Naive thymus-derived CD8-positive, alpha-beta T cell (primary cell): ENCODE data around the gene ZBTB49. TPM values are rescaled to one million over a fixed set of nuclear protein-coding genes. Genes with fewer than 3 reads are reported as not detected.
A peak's percentile ranks its signal among the peaks of the same experiment; 100 is the strongest.

Experiments
- ATAC-seq, 2 donors: fragments of 150-1000 bp; cut with Tn5 transposase in 1 of 2; sonication (Bioruptor Pico), chemical (Tn5 transposase) in 1 of 2; 1 replicate in 1 of 2; 2 replicates in 1 of 2; pipeline ENCODE4 v1.10.0; 2021; ENCODE audit warnings: mild to moderate bottlenecking in 2 of 2, moderate library complexity in 2 of 2
- POLR2A ChIA-PET: fragments of 350-600 bp; sonication (Branson Sonifier 250); formaldehyde crosslinking; loops from one replicate; lab custom pipeline; 2021; ENCODE audit warnings: antibody characterized with exemption; lab: Charles Lee
- DNase-seq, 10 donors: peaks; one replicate each; pipeline versions ENCODE4 v3.0.0 to v3.0.0-alpha.2; 2020 to 2022
- H3K27ac Mint-ChIP-seq, 10 donors: one replicate each; pipeline ENCODE4 v1.8.0; 2020 to 2022; ENCODE audit warnings: mild to moderate bottlenecking in 10 of 10, mixed read lengths in 10 of 10, moderate library complexity in 4 of 10, inconsistent platforms in 1 of 10
- H3K27me3 Mint-ChIP-seq, 5 donors: one replicate each; pipeline ENCODE4 v1.8.0; 2021 to 2022; ENCODE audit warnings: mixed read lengths in 5 of 5
- H3K36me3 Mint-ChIP-seq, 3 donors: one replicate each; pipeline ENCODE4 v1.8.0; 2020 to 2022; ENCODE audit warnings: mixed read lengths in 3 of 3, mild to moderate bottlenecking in 2 of 3, inconsistent platforms in 1 of 3
- H3K4me1 Mint-ChIP-seq, 4 donors: one replicate each; pipeline ENCODE4 v1.8.0; 2021 to 2022; ENCODE audit warnings: mixed read lengths in 4 of 4
- H3K4me3 Mint-ChIP-seq, 10 donors: one replicate each; pipeline ENCODE4 v1.8.0; 2020 to 2022; ENCODE audit warnings: mild to moderate bottlenecking in 10 of 10, mixed read lengths in 10 of 10, moderate library complexity in 6 of 10, inconsistent platforms in 1 of 10
- H3K9me3 Mint-ChIP-seq, 9 donors: one replicate each; pipeline ENCODE4 v1.8.0; 2020 to 2022; ENCODE audit warnings: mixed read lengths in 9 of 9, mild to moderate bottlenecking in 3 of 9, inconsistent platforms in 1 of 9, moderate library complexity in 1 of 9
- polyA plus RNA-seq, 3 donors: library from polyadenylated mRNA; unstranded; fragments of 300-500 nt; fragmentation: Illumina TruSeq; gene quantifications; one replicate each; pipeline ENCODE4 v1.2.3, GENCODE V29; 2021
- total RNA-seq, 8 experiments: library from RNA in 2 of 8; stranded (reverse) in 2 of 8; gene quantifications; one replicate each; pipeline ENCODE4 v1.2.3 and lab custom pipeline; 2021 to 2026

Gene ZBTB49
- total and polyA plus RNA-seq, 5 experiments from 2014 or later: 3.2 to 13.1 (median 4.5) TPM

DNA sequence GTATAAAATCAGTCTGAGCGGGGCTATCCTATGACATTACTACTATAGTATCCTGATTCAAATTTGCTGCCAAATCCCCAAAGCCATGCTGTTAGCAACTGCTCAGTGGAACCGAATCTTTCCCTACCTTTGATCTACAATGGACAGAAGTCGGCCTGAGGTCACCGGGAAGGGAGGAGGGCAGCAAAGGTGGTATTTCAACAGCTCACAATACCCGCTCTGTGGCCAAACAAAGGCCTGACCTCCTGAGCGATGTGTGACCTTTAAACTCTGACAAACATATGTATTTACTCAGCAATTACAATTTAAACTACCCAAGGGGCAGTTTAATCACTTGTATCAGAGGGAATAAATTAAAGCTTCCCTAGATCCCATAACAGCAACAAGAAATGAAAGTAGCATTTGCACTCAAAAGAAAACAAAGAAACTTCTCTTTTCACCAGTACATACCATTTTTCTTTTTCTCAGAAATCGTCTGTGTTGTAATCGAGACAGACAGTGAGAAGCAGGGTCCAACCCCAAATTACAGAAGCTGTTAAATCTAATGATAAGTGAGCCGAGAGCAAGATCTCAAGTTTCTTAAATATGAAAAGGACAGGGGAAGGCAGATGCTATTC is 30.5 kb upstream of the ZBTB49 start:
- no peaks in the 10 kb centered on the region for H3K9me3 Mint-ChIP-seq
- H3K27ac Mint-ChIP-seq: peak overlapping the region in 2 of 10 donors; percentile 78 to 83
- H3K36me3 Mint-ChIP-seq: no peaks in the 10 kb centered on the region
- no peak overlapping the region for H3K4me3 Mint-ChIP-seq
- ATAC-seq (no peak), DNase-seq (no peak)
- POLR2A ChIA-PET: interaction anchor here (1.0 to 2.1 kb wide), 7 partner anchors 11 to 172 kb away, joined by 3 to 12 read pairs (median 6); partner anchors contain the start of genes LYAR, NSG1, TMEM128 and ZBTB49
- no peaks in the 10 kb centered on the region for H3K27me3 Mint-ChIP-seq
- H3K4me1 Mint-ChIP-seq: peaks cover 0 to 6% (median 2%) of the 10 kb centered on the region in 4 donors

GRCh38 chr4:4260185-4260751 is 29.8 kb upstream of the ZBTB49 start:
- H3K4me3 Mint-ChIP-seq: no peak overlapping the region
- DNase-seq (peak in 5 of 10 donors; percentile 12 to 67 (median 32)), ATAC-seq (peak; percentile 100)
- peak overlapping the region in 5 of 10 donors; percentile 18 to 83 (median 60) for H3K27ac Mint-ChIP-seq
- no peaks in the 10 kb centered on the region for H3K9me3 Mint-ChIP-seq
- H3K4me1 Mint-ChIP-seq: peaks cover 0 to 8% (median 3%) of the 10 kb centered on the region in 4 donors
- H3K36me3 Mint-ChIP-seq: no peaks in the 10 kb centered on the region
- POLR2A ChIA-PET: interaction anchor here (1.0 to 2.1 kb wide), 7 partner anchors 12 to 171 kb away, joined by 3 to 12 read pairs (median 6); partner anchors contain the start of genes LYAR, NSG1, TMEM128 and ZBTB49
- no peaks in the 10 kb centered on the region for H3K27me3 Mint-ChIP-seq

GRCh38 chr4:4267981-4268380 is 22.1 kb upstream of the ZBTB49 start:
- H3K4me1 Mint-ChIP-seq: peaks cover 4 to 50% (median 15%) of the 10 kb centered on the region in 4 donors
- POLR2A ChIA-PET: no interaction called here
- peak overlapping the region in 1 of 10 donors; percentile 53 for H3K4me3 Mint-ChIP-seq
- H3K36me3 Mint-ChIP-seq: peaks cover 0 to 46% (median 14%) of the 10 kb centered on the region in 3 donors
- H3K27me3 Mint-ChIP-seq: no peaks in the 10 kb centered on the region
- H3K9me3 Mint-ChIP-seq: no peaks in the 10 kb centered on the region
- DNase-seq (no peak), ATAC-seq (no peak)
- peak overlapping the region in 6 of 10 donors; percentile 17 to 93 (median 72) for H3K27ac Mint-ChIP-seq

- Mint-ChIP-seq H3K4me1 (peaks cover 4 to 50% (median 15%) of the 10 kb centered on the region in 4 donors), H3K27ac (peak overlapping the region; percentile 3 to 97 (median 92)), H3K4me3 (peak overlapping the region in 9 of 10 donors; percentile 10 to 85 (median 50)), H3K27me3 (no peaks in the 10 kb centered on the region), H3K9me3 (no peaks in the 10 kb centered on the region), H3K36me3 (peaks cover 0 to 53% (median 17%) of the 10 kb centered on the region in 3 donors)
- DNase-seq (no peak), ATAC-seq (peak in 1 of 2 donors; percentile 9)
- POLR2A ChIA-PET: no interaction called here
Observed at GRCh38 chr4:4268776-4269175, 21.3 kb upstream of the ZBTB49 start.

- no peaks in the 10 kb centered on the region for H3K27me3 Mint-ChIP-seq
- POLR2A ChIA-PET: interaction anchor here (0.7 to 1.0 kb wide), 2 partner anchors 13 to 80 kb away, joined by 3 to 5 read pairs; no protein-coding TSS in a partner anchor
- H3K36me3 Mint-ChIP-seq: peaks cover 0 to 59% (median 19%) of the 10 kb centered on the region in 3 donors
- ATAC-seq (peak; percentile 66 to 72), DNase-seq (peak in 3 of 10 donors; percentile 25 to 51 (median 37))
- peak overlapping the region in 8 of 10 donors; percentile 22 to 85 (median 55) for H3K4me3 Mint-ChIP-seq
- peaks cover 4 to 50% (median 15%) of the 10 kb centered on the region in 4 donors for H3K4me1 Mint-ChIP-seq
- no peaks in the 10 kb centered on the region for H3K9me3 Mint-ChIP-seq
- peak overlapping the region; percentile 9 to 97 (median 92) for H3K27ac Mint-ChIP-seq
Observed at GRCh38 chr4:4269331-4269731, 20.7 kb upstream of the ZBTB49 start.

DNA sequence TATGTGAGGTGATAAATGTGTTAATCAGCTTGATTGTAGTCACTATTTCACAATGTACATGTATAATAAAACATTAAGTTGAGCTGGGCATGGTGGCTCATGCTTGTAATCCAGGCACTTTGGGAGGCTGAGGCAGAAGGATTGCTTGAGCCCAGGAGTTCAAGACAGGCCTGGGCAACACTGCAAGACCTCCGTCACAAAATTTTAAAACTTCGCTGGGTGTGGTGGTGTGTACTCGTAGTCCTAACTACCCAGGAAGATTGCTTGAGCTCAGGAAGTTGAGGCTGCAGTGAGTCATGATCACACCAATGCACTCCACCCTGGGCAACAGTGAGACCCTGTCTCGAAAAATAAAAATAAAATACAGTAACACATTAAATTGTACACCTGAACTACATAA is 20.2 kb upstream of the ZBTB49 start:
- Mint-ChIP-seq H3K4me3 (peak overlapping the region in 6 of 10 donors; percentile 41 to 85 (median 60)), H3K36me3 (peaks cover 0 to 64% (median 22%) of the 10 kb centered on the region in 3 donors), H3K27ac (peak overlapping the region; percentile 60 to 97 (median 92)), H3K4me1 (peaks cover 4 to 48% (median 15%) of the 10 kb centered on the region in 4 donors), H3K9me3 (no peaks in the 10 kb centered on the region), H3K27me3 (no peaks in the 10 kb centered on the region)
- POLR2A ChIA-PET: interaction anchor here (0.7 to 1.0 kb wide), 2 partner anchors 13 to 79 kb away, joined by 3 to 5 read pairs; no protein-coding TSS in a partner anchor
- DNase-seq (peak in 3 of 10 donors; percentile 22 to 23 (median 22)), ATAC-seq (peak; percentile 70 to 74)

GRCh38 chr4:4270529-4270928 is 19.5 kb upstream of the ZBTB49 start:
- peaks cover 0 to 70% (median 27%) of the 10 kb centered on the region in 3 donors for H3K36me3 Mint-ChIP-seq
- H3K9me3 Mint-ChIP-seq: no peaks in the 10 kb centered on the region
- ATAC-seq: no peak
- POLR2A ChIA-PET: interaction anchor here (1.0 kb wide), 1 partner anchor 79 kb away, joined by 3 read pairs; no protein-coding TSS in a partner anchor
- peak overlapping the region in 4 of 10 donors; percentile 27 to 85 (median 58) for H3K4me3 Mint-ChIP-seq
- H3K4me1 Mint-ChIP-seq: peaks cover 4 to 47% (median 15%) of the 10 kb centered on the region in 4 donors
- H3K27me3 Mint-ChIP-seq: no peaks in the 10 kb centered on the region
- no peak for DNase-seq
- H3K27ac Mint-ChIP-seq: peak overlapping the region in 9 of 10 donors; percentile 34 to 97 (median 82)

DNA sequence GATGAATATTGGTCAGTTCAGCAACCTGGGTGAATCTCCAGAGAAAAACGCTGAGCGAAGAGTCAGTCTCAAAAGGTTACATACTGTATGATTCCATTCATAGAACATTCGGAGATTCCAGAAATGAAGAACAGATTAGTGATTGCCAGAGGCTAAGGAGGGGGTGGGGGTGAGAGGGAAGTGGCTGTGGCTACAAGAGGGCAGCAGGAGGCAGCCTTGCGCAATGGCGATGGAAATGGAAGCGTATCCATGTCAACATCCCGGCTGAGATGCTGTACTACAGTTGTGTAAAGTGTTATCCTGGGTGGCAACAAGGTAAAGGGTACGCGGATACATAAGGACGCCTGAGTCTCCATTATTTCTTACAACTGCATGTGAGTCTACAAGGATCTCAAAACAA is 18.1 kb upstream of the ZBTB49 start:
- Mint-ChIP-seq H3K36me3 (peaks cover 0 to 79% (median 27%) of the 10 kb centered on the region in 3 donors), H3K4me3 (no peak overlapping the region)

DNA sequence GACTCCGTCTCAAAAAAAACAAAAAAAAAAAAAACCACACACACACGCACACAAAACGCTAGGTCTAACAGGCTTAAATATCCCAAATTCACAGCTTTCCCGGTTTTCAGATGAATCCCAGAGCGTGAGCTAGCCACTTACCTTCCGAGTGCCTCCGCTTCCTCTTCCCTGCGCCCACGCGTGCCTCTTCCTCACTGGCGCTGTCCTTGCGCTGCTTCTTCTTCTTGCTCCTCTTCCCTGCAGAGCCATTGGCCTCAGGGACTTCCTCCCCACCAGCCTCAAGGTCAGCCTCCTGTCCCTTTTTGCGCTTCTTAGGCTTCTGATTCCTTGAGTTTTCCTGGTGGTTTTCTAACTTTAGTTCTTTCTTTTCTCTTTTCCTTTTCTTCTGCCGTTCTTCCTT is 15.8 kb upstream of the ZBTB49 start:
- Mint-ChIP-seq H3K9me3 (no peaks in the 10 kb centered on the region), H3K36me3 (peaks cover 0 to 83% (median 28%) of the 10 kb centered on the region in 3 donors), H3K4me3 (no peak overlapping the region), H3K4me1 (peaks cover 1 to 28% (median 10%) of the 10 kb centered on the region in 4 donors), H3K27me3 (no peaks in the 10 kb centered on the region), H3K27ac (peak overlapping the region in 7 of 10 donors; percentile 41 to 85 (median 57))
- no peak for ATAC-seq
- DNase-seq: no peak
- POLR2A ChIA-PET: no interaction called here

More for the DNA sequence above, 18.1 kb upstream of the ZBTB49 start:
- POLR2A ChIA-PET: interaction anchor here (0.7 kb wide), 1 partner anchor 9 kb away, joined by 3 read pairs; no protein-coding TSS in a partner anchor
- DNase-seq: no peak
- H3K4me1 Mint-ChIP-seq: peaks cover 4 to 39% (median 14%) of the 10 kb centered on the region in 4 donors
- no peaks in the 10 kb centered on the region for H3K9me3 Mint-ChIP-seq
- no peaks in the 10 kb centered on the region for H3K27me3 Mint-ChIP-seq
- ATAC-seq: no peak
- H3K27ac Mint-ChIP-seq: peak overlapping the region in 4 of 10 donors; percentile 20 to 93 (median 51)

DNA sequence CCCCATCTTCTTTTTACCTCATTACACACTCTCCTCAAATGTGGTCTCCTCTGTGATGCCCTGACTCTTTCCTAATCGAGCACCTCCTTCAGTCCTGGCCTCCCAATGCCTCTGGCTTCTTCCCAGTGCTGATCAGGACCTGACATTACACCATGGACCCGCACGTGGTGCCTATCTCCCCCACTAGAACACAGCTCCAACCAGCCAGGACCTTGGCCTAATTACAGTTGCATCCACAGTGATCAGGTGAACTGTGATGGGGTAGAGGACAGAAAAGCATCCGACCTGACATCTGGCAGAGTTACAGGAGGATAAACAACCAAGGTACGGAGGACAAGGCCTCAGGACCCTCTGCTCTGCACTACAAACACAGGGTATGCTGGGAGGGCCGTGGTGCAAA is 12.5 kb upstream of the ZBTB49 start:
- Mint-ChIP-seq H3K27me3 (no peaks in the 10 kb centered on the region), H3K36me3 (peaks cover 0 to 92% (median 35%) of the 10 kb centered on the region in 3 donors), H3K27ac (peak overlapping the region in 2 of 10 donors; percentile 68 to 76), H3K4me3 (peak overlapping the region in 1 of 10 donors; percentile 51), H3K4me1 (peaks cover 0 to 6% (median 1%) of the 10 kb centered on the region in 4 donors), H3K9me3 (no peaks in the 10 kb centered on the region)
- no peak for DNase-seq
- POLR2A ChIA-PET: no interaction called here
- no peak for ATAC-seq

DNA sequence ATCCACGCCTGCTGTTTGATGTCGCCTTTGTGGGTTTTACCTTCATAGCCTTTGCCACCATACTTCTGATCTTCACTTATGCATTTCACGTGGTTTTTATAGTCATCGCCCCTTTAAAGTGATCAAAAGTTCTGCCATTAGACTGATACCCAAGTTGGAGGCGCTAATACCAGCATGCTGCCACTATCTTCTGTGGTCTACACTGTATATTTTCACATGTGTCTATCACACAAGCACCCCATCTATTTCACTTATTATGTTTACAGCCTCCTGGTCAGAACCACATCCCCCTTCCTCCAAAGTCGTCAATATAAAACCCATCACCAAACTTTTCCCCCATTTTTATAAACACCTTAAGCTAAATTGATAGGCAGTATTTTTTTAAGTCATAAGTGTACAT is 8.3 kb upstream of the ZBTB49 start:
- H3K27ac Mint-ChIP-seq: peak overlapping the region in 3 of 10 donors; percentile 4 to 45 (median 13)
- no peaks in the 10 kb centered on the region for H3K9me3 Mint-ChIP-seq
- peaks cover 0 to 89% (median 23%) of the 10 kb centered on the region in 3 donors for H3K36me3 Mint-ChIP-seq
- H3K4me1 Mint-ChIP-seq: peaks cover 0 to 16% (median 9%) of the 10 kb centered on the region in 4 donors
- H3K27me3 Mint-ChIP-seq: no peaks in the 10 kb centered on the region
- POLR2A ChIA-PET: no interaction called here
- DNase-seq: no peak
- no peak overlapping the region for H3K4me3 Mint-ChIP-seq
- no peak for ATAC-seq

GRCh38 chr4:4284827-4285618 is 5.0 kb upstream of the ZBTB49 start:
- H3K27ac Mint-ChIP-seq: peak overlapping the region in 3 of 10 donors; percentile 7 to 79 (median 14)
- no peaks in the 10 kb centered on the region for H3K27me3 Mint-ChIP-seq
- ATAC-seq (no peak), DNase-seq (no peak)
- POLR2A ChIA-PET: no interaction called here
- peaks cover 18 to 45% (median 34%) of the 10 kb centered on the region in 4 donors for H3K4me1 Mint-ChIP-seq
- H3K36me3 Mint-ChIP-seq: peaks cover 0 to 65% (median 14%) of the 10 kb centered on the region in 3 donors
- no peaks in the 10 kb centered on the region for H3K9me3 Mint-ChIP-seq
- H3K4me3 Mint-ChIP-seq: no peak overlapping the region
